HFF-Myc (cell line): ENCODE data around the gene CDPF1.
A peak's percentile ranks its signal among the peaks of the same experiment; 100 is the strongest.

Experiments
- DNase-seq: peaks from one replicate; pipeline ENCODE4 v3.0.0-alpha.2; 2011; ENCODE audit warnings: low read depth; ENCODE audit errors: extremely low read depth
- H3K4me3 ChIP-seq: replicated peaks from 2 replicates; pipeline ENCODE4 v1.5.1; 2011; ENCODE audit warnings: low read depth, mild to moderate bottlenecking, control low read depth, low read length
- CTCF ChIP-seq: IDR thresholded peaks from 2 replicates; pipeline ENCODE4 v1.5.1; 2012; ENCODE audit warnings: mild to moderate bottlenecking, low read depth, low read length, control low read depth; ENCODE audit errors: missing control alignments

The CDPF1 gene

GRCh38 chr22:46262449-46263215 lies 12.5 kb upstream of the CDPF1 start:
- DNase-seq, result no peak
- H3K4me3 ChIP-seq, result no peak overlapping the region
- peak; percentile 26 for TF ChIP-seq CTCF

- TF ChIP-seq CTCF, result no peak
- no peak for DNase-seq
- H3K4me3 ChIP-seq, result no peak overlapping the region
Observed at GRCh38 chr22:46260038-46260437, 9.9 kb upstream of the CDPF1 start.

- no peak for TF ChIP-seq CTCF
- H3K4me3 ChIP-seq, result no peak overlapping the region
- no peak for DNase-seq
Observed at GRCh38 chr22:46259374-46259773, 9.3 kb upstream of the CDPF1 start.

GRCh38 chr22:46256358-46256958 lies 6.4 kb upstream of the CDPF1 start:
- H3K4me3 ChIP-seq, result no peak overlapping the region
- no peak for DNase-seq
- no peak for TF ChIP-seq CTCF

GRCh38 chr22:46251816-46252380 lies 1.8 kb upstream of the CDPF1 start:
- DNase-seq, result no peak
- H3K4me3 ChIP-seq, result no peak overlapping the region
- no peak for TF ChIP-seq CTCF

GRCh38 chr22:46251266-46251665 lies 1.2 kb upstream of the CDPF1 start:
- peak overlapping the region; percentile 71 for H3K4me3 ChIP-seq
- no peak for DNase-seq
- TF ChIP-seq CTCF, result no peak
